ENCODE results near the gene CATSPERD.

CATSPERD gene

GRCh38 chr19:5787409-5788182 lies 67.2 kb downstream of the CATSPERD start:
- TF ChIP-seq CTCF (IDR thresholded peaks at IDR 0.05): no peak

GRCh38 chr19:5788422-5788821 lies 68.0 kb downstream of the CATSPERD start:
- no peak for TF ChIP-seq CTCF (IDR thresholded peaks at IDR 0.05)

- no peak for TF ChIP-seq CTCF (IDR thresholded peaks at IDR 0.05)
Measured at GRCh38 chr19:5789351-5789761, 68.9 kb downstream of the CATSPERD start.

- TF ChIP-seq CTCF (IDR thresholded peaks at IDR 0.05): no peak
Measured at GRCh38 chr19:5789886-5790558, 69.6 kb downstream of the CATSPERD start.

GRCh38 chr19:5790559-5791520 lies 70.4 kb downstream of the CATSPERD start, which contains the start of gene DUS3L:
Gene DUS3L, minus strand, starts transcription at chr19:5791163. Its CDS starts 22 bp downstream, at chr19:5791141.
- no peak for TF ChIP-seq CTCF (IDR thresholded peaks at IDR 0.05)

- TF ChIP-seq CTCF (IDR thresholded peaks at IDR 0.05): no peak
Measured at GRCh38 chr19:5792224-5792623, 71.8 kb downstream of the CATSPERD start.

GRCh38 chr19:5793188-5793587 lies 72.8 kb downstream of the CATSPERD start:
- TF ChIP-seq CTCF (IDR thresholded peaks at IDR 0.05): no peak
